Keratinocyte (primary cell): Measurements from ENCODE around the gene ATL1. TPM values are rescaled to one million over a fixed set of nuclear protein-coding genes. Genes with fewer than 3 reads are reported as not detected.

Experiments used
- DNase-seq: peaks from one replicate; pipeline ENCODE4 v3.0.0-alpha.2; 2011; ENCODE audit warnings: low read depth, missing footprints, low spot score
- FAIRE-seq: peaks from 2 replicates; lab custom pipeline; 2011; peaks lifted over from hg19 to GRCh38; lab: Jason Lieb, UNC
- H2AFZ ChIP-seq: 2 replicates; pipeline ENCODE4 v1.6.0; 2012; ENCODE audit warnings: low read length, control low read depth, inconsistent platforms; ENCODE audit not compliant: control insufficient read depth
- H3K27ac ChIP-seq: 2 replicates; pipeline ENCODE4 v1.5.1; 2011; ENCODE audit warnings: low read length; ENCODE audit not compliant: control insufficient read depth, insufficient read depth
- H3K27me3 ChIP-seq: 3 replicates; pipeline ENCODE4 v1.6.0; 2011; ENCODE audit warnings: low read length; ENCODE audit not compliant: control insufficient read depth, insufficient read depth; ENCODE audit errors: extremely low read depth
- H3K36me3 ChIP-seq, 2 experiments: 2 replicates in 1 of 2; 3 replicates in 1 of 2; pipeline ENCODE4 v1.5.1; 2011; ENCODE audit warnings: low read length in 2 of 2, mild to moderate bottlenecking in 1 of 2; ENCODE audit not compliant: control insufficient read depth in 2 of 2, insufficient read depth in 2 of 2; ENCODE audit errors: extremely low read depth in 1 of 2
- H3K4me1 ChIP-seq: 3 replicates; pipeline ENCODE4 v1.5.1; 2011; ENCODE audit warnings: low read length; ENCODE audit not compliant: control insufficient read depth, insufficient read depth; ENCODE audit errors: extremely low read depth
- H3K4me2 ChIP-seq: 3 replicates; pipeline ENCODE4 v1.6.0; 2011; ENCODE audit warnings: low read depth, low read length; ENCODE audit not compliant: control insufficient read depth, insufficient read depth; ENCODE audit errors: extremely low read depth
- H3K4me3 ChIP-seq, 3 experiments: fragments of 200-600 bp in 1 of 3; sonication (generic) in 1 of 3; 2 replicates in 2 of 3; 3 replicates in 1 of 3; pipeline ENCODE4 v1.5.1; 2011 to 2016; ENCODE audit warnings: low read length in 3 of 3, mild to moderate bottlenecking in 3 of 3, control low read depth in 2 of 3, inconsistent platforms in 1 of 3, low read depth in 1 of 3, mixed read lengths in 1 of 3, mixed run types in 1 of 3, moderate library complexity in 1 of 3; ENCODE audit not compliant: control insufficient read depth in 2 of 3, insufficient read depth in 2 of 3; ENCODE audit errors: extremely low read depth in 1 of 3
- H3K79me2 ChIP-seq: 2 replicates; pipeline ENCODE4 v1.6.0; 2012; ENCODE audit warnings: low read length; ENCODE audit not compliant: control insufficient read depth, insufficient read depth
- H3K9ac ChIP-seq: 3 replicates; pipeline ENCODE4 v1.6.0; 2011; ENCODE audit warnings: low read length; ENCODE audit not compliant: control insufficient read depth, insufficient read depth; ENCODE audit errors: extremely low read depth
- H3K9me1 ChIP-seq: 3 replicates; pipeline ENCODE4 v1.6.0; 2011; ENCODE audit warnings: low read length; ENCODE audit not compliant: control insufficient read depth, insufficient read depth; ENCODE audit errors: extremely low read depth
- H3K9me3 ChIP-seq: 2 replicates; pipeline ENCODE4 v1.5.1; 2012; ENCODE audit warnings: low read depth, low read length; ENCODE audit not compliant: control insufficient read depth
- H4K20me1 ChIP-seq: 3 replicates; pipeline ENCODE4 v1.6.0; 2011; ENCODE audit warnings: low read length; ENCODE audit not compliant: control insufficient read depth, insufficient read depth; ENCODE audit errors: extremely low read depth
- EZH2 ChIP-seq: IDR thresholded peaks from one replicate; pipeline ENCODE4 v1.6.1; 2012; ENCODE audit warnings: inconsistent platforms, mild to moderate bottlenecking, low read length, moderate library complexity
- dilution Hi-C: fragments of 300-500 bp; cut with MboI; formaldehyde crosslinking; loops from one replicate; pipeline ENCODE4 v1.7.0; 2020; ENCODE audit warnings: low sequenced_read_pairs; ENCODE audit not compliant: extremely low pct_ligation_motif_present
- polyA plus RNA-seq, 5 experiments: library from polyadenylated mRNA; depleted of rRNA in 3 of 5; stranded (reverse) in 3 of 5; stranded (forward) in 1 of 5; unstranded in 1 of 5; fragments of >200 nt; gene quantifications; 1 replicate in 1 of 5; 2 replicates in 3 of 5; 3 replicates in 1 of 5; pipeline versions ENCODE4 v1.2.1 to v1.2.3, GENCODE V29; 2011 to 2012; ENCODE audit warnings: missing spikeins in 2 of 5, low read depth in 1 of 5, low replicate concordance in 1 of 5
- TF ChIP-seq, protein P1 (sequence below), 3 experiments: IDR thresholded peaks in 1 of 3; conservative IDR thresholded peaks in 1 of 3; optimal IDR thresholded peaks in 1 of 3; 2 replicates in 2 of 3; 3 replicates in 1 of 3; pipeline versions ENCODE3 to v1.5.1; 2011; ENCODE audit warnings: low read length in 3 of 3, mild to moderate bottlenecking in 3 of 3, moderate library complexity in 2 of 3, control low read depth in 1 of 3, inconsistent platforms in 1 of 3; ENCODE audit not compliant: insufficient read depth in 2 of 3; ENCODE audit errors: extremely low read depth in 1 of 3

Gene ATL1
- polyA plus RNA-seq, 1 donor (not counting 4 experiments of a cell fraction or from before 2014, with no cell fraction given), result 3.6 TPM

DNA sequence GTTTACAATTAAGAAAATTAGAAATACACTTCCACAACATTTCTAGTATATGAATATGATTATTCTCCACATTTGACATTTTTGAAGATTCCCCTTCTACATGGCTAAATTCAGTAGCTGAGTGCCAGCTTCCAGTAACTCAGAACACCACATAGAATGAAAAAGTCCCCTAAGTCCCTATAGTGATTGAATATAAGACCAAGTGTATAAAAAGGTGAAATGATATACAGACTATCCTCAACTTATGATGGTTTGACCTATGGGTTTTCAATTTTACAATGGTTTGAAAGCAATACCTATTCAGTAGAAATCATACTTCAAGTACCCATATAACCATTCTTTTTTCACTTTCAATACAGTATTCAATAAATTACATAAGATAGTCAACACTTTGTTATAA lies 15.8 kb downstream of the ATL1 start:
- no peaks in the 10 kb centered on the region for H3K9me3 ChIP-seq
- no peaks in the 10 kb centered on the region for H3K36me3 ChIP-seq
- H4K20me1 ChIP-seq, result no peaks in the 10 kb centered on the region
- H3K27ac ChIP-seq, result no peak overlapping the region
- no peaks in the 10 kb centered on the region for H3K27me3 ChIP-seq
- no peak overlapping the region for H2AFZ ChIP-seq
- H3K4me2 ChIP-seq, result no peak overlapping the region
- H3K79me2 ChIP-seq, result no peaks in the 10 kb centered on the region
- dilution Hi-C loops, result no loop called here
- H3K9ac ChIP-seq, result no peak overlapping the region
- no peaks in the 10 kb centered on the region for H3K9me1 ChIP-seq
- no peak for DNase-seq
- FAIRE-seq, result no peak
- H3K4me3 ChIP-seq, result no peak overlapping the region
- no peaks in the 10 kb centered on the region for H3K4me1 ChIP-seq
- no peak for TF ChIP-seq EZH2
- TF ChIP-seq, protein P1, sequence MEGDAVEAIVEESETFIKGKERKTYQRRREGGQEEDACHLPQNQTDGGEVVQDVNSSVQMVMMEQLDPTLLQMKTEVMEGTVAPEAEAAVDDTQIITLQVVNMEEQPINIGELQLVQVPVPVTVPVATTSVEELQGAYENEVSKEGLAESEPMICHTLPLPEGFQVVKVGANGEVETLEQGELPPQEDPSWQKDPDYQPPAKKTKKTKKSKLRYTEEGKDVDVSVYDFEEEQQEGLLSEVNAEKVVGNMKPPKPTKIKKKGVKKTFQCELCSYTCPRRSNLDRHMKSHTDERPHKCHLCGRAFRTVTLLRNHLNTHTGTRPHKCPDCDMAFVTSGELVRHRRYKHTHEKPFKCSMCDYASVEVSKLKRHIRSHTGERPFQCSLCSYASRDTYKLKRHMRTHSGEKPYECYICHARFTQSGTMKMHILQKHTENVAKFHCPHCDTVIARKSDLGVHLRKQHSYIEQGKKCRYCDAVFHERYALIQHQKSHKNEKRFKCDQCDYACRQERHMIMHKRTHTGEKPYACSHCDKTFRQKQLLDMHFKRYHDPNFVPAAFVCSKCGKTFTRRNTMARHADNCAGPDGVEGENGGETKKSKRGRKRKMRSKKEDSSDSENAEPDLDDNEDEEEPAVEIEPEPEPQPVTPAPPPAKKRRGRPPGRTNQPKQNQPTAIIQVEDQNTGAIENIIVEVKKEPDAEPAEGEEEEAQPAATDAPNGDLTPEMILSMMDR (optimal IDR thresholded peaks at IDR 0.05 in 1 of 3, IDR thresholded peaks at IDR 0.05 in 1 of 3, conservative IDR thresholded peaks at IDR 0.05 in 1 of 3; ENCODE audit: extremely low read depth in 1 of 3, insufficient read depth in 2 of 3, low read length in 3 of 3), result no peak

DNA sequence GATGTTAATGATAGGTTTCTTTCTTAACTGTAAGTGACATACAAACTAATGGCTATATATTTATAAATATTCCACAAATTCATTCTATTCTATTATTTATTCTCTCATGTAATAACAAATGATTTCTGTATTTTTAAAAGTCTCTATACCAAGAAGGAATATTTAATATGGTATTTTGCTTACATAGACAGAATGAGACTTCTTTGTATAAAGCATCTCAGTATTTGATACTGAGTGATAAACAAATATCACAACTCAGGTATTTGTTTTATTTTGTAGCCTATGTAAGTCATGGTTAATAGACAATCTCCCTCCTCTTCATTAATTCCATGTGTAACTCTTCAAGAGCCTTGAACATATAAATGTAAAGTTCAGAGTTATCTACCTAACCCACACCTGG lies 18.0 kb downstream of the ATL1 start:
- Histone ChIP-seq H3K9me3 (no peaks in the 10 kb centered on the region), H3K9me1 (no peaks in the 10 kb centered on the region), H3K9ac (no peak overlapping the region), H3K4me1 (no peaks in the 10 kb centered on the region), H3K36me3 (no peaks in the 10 kb centered on the region), H3K27ac (no peak overlapping the region), H3K4me2 (no peak overlapping the region), H4K20me1 (no peaks in the 10 kb centered on the region), H3K27me3 (no peaks in the 10 kb centered on the region), H3K79me2 (no peaks in the 10 kb centered on the region), H2AFZ (no peak overlapping the region), H3K4me3 (no peak overlapping the region)
- no peak for FAIRE-seq
- dilution Hi-C loops, result no loop called here
- DNase-seq, result no peak
- TF ChIP-seq EZH2, result no peak
- TF ChIP-seq, protein P1 (optimal IDR thresholded peaks at IDR 0.05 in 1 of 3, IDR thresholded peaks at IDR 0.05 in 1 of 3, conservative IDR thresholded peaks at IDR 0.05 in 1 of 3; ENCODE audit: extremely low read depth in 1 of 3, insufficient read depth in 2 of 3, low read length in 3 of 3), result no peak
